GM18909 (cell line): ENCODE results near the gene CDK9.

Experiments
- ATAC-seq: cut with Tn5 transposase; IDR thresholded peaks from one replicate; pipeline ENCODE4 v1.9.1; 2021; ENCODE audit warnings: mild to moderate bottlenecking; ENCODE audit not compliant: unreplicated experiment, poor library complexity

The CDK9 gene

DNA sequence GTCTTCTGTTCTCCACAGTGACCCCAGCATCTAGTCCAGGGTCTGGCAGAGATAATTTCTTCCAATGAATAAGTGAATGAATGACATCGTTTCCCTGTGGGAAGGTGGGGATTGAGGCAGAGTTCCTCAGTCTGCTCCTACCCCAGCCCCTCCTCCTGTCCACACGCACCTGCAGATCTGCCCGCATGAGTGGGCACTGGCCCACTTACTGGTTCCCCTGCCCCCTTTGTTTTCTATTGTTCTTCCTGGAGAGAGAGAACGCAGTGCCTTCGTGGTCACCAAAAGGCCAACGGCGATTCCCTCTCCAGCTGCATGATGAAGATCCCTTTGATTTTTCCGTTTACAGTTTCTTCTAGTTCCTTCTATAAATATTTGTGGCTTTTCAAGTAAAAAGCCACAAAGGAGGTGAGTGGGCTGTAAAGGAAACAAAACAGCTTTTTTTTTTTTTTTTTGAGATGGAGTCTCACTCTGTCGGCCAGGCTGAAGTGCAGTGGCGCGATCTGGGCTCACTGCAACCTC lies 11.1 kb downstream of the CDK9 start:
- no peak for ATAC-seq

DNA sequence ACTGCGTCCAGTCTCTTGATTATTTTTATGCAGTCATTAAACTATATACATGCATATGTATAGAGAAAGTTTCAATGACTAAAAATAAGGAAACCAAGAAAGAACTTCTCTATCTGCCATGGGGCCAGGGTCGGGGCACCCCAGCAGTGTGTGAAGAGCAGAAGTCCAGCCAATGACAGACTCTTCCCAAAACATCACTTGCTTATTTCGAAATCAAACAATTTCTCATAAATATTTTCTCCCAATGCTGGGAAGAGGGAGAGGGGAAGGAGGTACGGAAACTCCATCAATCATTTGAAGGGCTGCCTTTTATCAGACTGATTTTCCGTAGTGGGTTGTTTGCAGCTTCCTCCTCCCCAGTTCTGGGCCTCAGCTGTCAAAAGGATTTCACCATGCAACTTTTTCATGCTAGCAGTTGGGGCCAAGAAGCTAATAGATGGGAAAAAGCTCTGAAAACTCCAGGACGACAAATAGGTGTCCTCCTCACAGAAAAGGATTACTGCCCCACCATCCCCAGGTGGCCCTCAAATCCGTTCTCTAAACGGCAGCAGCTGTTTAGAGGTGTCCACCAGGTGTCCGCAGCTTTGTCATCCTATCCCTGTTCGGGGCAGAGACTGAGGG lies 16.2 kb downstream of the CDK9 start:
- ATAC-seq, result no peak

DNA sequence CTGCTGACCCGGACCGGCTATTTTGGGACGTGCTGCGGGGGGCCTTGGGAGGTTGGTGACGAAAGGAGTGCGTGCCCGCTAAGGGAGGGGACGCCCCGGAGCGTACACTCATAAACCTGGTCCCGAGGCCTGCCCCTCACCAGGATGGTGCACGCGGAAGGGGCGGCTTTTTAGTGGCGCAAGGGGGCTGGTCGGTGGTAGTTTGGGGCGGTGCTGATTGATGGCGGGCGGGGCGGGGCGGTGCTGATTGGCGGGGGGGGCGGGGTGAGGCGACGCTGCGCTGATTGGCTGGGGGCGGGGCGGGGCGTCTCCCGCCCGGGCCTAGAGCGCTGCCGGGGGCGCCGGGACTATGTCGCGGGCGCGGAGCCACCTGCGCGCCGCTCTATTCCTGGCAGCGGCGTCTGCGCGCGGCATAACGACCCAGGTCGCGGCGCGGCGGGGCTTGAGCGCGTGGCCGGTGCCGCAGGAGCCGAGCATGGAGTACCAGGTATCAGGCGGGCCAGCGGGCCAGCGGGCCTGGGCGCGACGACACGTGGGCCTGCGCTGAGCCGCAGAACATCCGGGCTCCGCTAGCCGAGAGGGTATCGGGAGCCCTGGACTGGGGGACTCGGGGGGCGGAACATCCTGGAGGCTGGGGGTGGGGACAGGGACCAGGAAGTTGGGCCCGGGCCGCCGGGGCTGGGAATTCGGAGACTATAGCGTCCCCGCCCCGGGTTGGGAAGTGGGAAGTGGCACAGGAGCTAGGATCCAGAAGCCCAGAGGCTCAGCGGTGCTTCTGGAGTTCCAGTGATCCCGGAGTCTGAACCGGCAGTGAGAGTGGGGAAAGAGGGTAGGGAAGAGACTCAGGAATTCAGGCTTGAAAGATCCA lies 17.0 kb downstream of the CDK9 start, which contains the start of gene FPGS:
FPGS (plus strand) TSS at position 307 of the 868 bp plus-strand sequence; CDS start at position 350, 43 bp downstream.
- ATAC-seq, result peak; percentile 69

DNA sequence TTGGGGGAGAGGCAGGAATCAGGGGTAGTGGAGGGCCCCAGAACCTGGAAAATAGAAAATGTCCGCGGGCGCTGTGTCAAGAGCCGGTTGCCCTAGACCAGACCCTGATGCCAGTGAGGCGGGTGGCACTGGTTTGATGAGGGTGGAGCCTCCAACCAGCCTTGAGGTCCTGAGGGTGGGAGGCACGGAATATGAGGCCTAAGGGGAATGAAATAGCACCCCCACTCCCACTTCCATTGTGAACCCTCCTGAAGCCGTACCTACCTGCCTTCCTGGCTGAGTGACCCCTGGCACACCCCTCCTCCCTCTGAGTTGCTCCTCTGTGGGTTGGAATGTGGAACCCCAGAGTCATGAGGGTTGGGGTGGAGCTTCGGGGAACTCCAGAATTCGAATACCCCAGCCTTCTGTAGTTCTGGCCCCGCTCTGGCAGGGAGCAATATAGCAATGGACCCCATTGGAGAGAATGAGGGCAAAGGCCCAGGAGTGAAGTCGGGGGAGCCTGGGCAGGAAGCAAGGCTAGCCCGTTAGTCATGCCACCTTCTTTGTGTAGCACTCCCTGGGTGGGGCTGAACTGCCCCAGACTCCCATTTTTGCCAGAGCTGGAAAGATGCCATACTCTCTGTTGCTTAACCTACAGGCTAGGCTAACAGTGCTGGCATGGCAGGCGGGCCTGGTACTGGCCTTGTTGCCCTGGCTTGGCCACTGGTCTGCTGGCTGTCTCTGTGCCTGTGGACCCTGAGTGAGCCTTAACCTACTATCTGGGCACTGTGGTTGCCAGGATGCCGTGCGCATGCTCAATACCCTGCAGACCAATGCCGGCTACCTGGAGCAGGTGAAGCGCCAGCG lies 17.9 kb downstream of the CDK9 start:
- no peak for ATAC-seq

DNA sequence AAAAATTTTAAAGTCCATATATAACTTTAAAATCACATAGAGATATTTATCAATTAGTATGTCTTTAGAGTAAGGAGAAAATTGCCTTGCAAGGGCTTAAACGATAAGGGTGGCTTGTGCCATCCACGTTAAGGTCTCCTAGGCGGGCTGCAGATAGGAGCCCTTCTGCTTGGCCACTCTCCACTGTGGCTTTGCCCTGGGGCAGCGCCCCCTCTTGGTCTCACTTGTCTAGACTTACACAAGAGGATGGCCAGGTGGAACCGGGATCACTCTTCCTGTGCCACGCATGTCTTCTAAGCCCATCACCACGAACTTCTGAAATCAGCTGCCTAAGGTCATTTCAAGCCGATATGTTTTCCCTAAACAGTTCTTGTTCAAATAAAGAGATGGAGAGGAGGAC lies 19.8 kb downstream of the CDK9 start:
- no peak for ATAC-seq

DNA sequence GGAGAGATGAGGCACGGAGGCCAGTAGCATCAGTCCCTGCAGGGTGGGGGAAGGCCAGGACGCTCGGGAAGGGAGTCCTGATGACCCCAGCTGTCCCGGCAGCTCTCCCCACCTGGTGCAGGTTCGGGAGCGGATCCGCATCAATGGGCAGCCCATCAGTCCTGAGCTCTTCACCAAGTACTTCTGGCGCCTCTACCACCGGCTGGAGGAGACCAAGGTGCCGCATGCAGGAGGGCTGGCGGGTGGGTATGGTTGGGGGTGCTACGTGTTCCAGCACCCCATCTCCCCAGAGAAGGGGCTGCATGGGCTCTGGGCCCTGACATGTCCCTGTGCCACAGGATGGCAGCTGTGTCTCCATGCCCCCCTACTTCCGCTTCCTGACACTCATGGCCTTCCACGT lies 21.0 kb downstream of the CDK9 start:
- no peak for ATAC-seq

DNA sequence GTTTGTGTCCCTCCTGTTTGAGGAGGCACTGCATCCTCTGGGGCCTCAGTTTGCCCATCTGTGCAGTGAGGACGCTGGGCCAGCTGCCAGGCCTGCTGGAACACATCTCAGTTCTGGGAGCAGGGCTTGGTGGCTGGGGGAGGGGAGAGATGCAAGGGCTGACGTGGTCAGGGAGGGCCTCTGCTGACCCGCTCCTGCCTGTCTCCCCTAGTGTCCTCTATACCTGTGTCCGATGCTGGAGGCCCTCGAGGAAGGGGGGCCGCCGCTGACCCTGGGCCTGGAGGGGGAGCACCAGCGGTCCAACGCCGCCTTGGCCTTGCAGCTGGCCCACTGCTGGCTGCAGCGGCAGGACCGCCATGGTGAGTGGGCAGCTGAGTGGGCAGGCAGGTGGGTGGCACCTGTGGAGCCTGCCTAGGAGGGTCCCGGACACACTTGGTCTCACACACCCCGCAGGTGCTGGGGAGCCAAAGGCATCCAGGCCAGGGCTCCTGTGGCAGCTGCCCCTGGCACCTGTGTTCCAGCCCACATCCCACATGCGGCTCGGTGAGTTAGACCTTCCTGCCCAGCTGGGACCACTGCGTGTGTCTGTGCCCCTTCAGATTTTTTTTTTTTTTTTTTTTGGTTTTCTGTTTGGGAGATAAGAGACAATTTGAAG lies 22.6 kb downstream of the CDK9 start:
- ATAC-seq, result no peak

DNA sequence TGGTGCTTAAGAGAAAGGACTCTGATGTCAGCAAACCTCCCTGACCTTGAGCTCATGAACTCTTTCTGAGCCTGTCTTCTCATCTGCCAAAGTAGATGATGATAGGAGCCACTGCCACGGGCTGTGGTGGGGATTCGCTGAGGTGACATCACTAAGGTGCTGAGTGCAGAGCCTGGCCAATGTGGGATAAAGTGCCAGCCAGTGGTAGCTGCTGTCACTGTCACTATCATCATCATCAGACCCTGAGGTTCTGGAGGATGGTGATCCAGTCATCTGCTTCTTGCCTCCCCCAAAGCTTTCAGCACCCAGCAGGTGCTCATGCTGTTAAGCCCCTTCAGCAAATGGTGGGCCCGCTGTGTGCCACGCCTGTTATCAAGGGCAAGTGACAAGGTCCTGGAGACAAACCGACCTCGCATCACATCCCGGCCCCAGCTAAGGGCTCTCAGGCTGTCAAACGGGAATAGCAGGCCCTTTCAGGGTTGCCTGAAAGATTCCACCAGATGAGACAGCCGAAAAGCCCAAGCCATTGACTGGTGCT lies 23.2 kb downstream of the CDK9 start:
- no peak for ATAC-seq

DNA sequence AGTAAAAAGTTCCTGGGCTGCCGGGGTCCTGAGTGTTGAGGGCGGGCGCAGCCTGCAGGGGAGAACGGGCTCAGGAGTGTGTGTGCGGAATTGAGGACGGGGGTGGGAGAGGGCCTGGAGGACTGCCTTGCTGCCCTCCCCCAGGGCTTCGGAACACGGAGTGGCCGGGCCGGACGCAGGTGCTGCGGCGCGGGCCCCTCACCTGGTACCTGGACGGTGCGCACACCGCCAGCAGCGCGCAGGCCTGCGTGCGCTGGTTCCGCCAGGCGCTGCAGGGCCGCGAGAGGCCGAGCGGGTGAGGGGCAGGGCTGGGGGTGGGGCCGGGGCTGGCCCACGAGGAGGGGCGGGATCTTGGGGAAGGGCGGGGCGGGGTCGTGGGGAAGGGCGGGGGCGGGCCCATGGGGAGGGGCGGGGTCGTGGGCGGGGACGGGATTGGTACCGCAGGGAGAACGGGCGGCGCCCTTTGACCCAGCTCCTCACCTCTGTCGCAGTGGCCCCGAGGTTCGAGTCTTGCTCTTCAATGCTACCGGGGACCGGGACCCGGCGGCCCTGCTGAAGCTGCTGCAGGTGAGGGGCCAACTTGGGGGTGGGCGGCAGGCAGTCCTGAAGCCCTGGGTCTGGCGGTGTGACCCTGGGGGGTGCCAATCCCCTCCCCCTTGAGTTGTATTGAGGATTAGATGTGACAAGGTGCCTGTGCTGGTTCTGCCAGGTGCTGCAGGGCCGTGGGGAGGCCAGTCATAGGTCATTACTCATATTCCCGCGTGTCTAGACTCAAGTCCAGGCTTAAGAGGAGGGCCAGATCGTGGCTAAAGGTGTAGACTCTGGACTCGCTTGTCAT lies 23.9 kb downstream of the CDK9 start:
- no peak for ATAC-seq

DNA sequence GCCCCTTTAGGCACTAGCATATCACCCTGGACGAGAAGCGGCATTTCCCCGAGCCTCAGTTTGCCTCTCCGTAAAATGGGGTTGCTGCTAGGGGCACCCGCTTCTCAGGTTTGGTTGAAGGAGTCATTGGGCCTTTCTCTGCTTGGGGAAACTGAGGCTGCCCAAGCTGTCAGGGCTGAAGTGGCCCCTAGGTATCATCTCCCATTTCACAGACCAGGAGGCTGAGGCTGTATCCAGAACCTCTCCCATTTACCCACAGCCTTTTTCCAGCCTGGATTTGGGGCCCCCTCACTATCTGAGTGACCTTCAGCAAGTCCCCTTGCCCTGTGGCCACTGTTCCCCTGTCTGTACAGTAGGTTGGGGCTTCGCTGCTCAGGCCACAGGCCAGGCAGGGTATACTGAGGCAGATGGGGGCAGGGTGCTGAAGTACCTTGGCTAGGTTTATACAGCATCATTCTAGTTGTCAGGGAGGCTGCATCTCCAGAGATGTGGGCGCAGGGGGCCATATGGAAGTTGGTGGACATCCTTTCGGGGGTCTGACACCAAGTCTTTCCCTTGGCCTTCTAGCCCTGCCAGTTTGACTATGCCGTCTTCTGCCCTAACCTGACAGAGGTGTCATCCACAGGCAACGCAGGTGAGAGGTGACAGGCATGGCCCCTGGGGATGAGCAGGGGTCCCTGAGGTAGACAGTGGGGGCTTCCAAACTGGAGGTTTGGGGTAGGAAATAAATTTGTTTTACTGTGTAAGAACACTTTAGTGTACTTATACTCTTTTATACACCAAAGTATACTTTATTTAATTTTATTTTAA lies 24.7 kb downstream of the CDK9 start:
- no peak for ATAC-seq

DNA sequence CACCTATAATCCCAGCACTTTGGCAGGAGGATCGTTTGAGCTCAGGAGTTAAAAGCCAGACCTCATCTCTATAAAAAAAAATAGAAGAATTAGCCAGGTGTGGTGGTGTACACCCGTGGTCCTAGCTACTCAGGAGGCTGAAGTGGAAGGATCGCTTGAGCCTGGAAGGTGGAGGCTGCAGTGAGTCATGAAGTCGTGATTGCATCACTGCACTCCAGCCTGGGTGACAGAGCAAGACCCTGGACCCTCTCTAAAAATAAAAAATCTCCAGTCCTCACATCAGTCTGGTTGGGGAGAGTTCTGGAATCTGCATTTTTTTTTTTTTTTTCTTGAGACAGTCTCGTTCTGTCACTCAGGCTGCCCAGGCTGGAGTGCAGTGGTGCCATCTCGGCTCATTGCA lies 26.2 kb downstream of the CDK9 start:
- ATAC-seq, result no peak

DNA sequence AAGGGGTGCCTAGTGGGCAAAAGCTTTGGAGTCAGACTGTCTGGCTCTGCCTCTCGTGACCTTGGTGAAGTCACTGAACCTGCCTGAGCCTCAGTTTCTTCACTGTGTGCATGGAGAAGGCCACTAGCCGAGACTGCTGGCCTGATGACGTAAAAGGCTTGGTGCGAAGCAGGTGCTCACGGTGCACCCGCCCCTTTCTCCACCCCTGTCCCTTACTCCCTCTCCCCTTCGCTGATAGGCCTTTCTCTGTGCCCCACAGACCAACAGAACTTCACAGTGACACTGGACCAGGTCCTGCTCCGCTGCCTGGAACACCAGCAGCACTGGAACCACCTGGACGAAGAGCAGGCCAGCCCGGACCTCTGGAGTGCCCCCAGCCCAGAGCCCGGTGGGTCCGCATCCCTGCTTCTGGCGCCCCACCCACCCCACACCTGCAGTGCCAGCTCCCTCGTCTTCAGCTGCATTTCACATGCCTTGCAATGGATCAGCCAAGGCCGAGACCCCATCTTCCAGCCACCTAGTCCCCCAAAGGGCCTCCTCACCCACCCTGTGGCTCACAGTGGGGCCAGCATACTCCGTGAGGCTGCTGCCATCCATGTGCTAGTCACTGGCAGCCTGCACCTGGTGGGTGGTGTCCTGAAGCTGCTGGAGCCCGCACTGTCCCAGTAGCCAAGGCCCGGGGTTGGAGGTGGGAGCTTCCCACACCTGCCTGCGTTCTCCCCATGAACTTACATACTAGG lies 27.3 kb downstream of the CDK9 start:
- no peak for ATAC-seq

DNA sequence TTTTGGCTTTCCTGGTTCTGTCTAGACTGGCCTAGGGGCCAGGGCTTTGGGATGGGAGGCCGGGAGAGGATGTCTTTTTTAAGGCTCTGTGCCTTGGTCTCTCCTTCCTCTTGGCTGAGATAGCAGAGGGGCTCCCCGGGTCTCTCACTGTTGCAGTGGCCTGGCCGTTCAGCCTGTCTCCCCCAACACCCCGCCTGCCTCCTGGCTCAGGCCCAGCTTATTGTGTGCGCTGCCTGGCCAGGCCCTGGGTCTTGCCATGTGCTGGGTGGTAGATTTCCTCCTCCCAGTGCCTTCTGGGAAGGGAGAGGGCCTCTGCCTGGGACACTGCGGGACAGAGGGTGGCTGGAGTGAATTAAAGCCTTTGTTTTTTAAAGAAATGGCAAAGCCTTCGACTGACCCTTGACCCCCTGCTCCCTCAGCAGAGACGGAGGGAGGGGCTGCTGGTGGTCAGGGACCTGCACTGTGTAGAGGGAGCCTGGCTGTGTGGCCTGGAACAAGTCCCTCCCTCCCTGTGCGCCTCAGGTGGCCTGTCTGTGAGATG lies 27.9 kb downstream of the CDK9 start:
- no peak for ATAC-seq

DNA sequence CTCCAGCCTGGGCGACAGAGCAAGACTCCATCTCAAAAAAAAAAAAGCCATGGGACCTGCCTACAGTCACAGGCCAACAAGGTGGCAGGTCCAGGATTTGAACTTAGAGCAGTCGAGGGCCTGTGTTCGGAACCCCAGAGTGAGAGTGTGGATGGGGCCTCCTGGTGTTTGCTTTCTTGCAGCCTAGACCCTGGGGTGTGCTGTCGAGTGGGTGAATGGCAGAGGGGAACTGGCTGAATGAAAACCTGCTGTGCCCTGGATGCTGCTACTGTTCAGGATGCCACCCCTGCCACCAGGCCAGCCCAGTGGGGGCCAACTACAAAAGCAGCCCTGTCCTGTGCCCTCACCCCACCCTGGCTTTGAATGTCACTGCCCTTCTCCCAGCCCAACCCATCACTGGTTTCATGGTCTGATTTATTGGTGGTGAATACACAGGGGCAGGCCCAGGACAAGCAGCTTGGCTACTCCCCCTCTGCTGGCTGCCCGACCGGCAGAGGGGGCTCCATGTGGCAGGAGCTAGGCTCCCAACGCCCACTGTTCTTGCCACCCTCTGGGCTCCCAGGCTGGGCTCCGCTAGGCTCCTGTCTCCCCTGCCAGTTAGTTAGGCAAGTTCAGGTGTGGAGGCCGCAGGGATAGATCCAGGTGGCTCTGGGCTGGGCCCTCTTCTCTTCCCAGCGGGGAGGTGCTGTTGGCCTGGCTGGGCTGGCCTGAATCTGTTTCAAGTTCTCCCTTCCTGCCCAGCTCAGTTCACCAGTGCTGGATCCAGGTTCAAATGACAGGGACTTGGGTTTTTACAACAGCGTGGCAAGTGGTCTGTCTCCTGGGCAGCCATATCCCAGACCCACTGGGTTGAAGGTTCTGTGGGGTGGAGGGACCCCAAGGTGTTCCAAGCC lies 29.0 kb downstream of the CDK9 start:
- ATAC-seq, result no peak

DNA sequence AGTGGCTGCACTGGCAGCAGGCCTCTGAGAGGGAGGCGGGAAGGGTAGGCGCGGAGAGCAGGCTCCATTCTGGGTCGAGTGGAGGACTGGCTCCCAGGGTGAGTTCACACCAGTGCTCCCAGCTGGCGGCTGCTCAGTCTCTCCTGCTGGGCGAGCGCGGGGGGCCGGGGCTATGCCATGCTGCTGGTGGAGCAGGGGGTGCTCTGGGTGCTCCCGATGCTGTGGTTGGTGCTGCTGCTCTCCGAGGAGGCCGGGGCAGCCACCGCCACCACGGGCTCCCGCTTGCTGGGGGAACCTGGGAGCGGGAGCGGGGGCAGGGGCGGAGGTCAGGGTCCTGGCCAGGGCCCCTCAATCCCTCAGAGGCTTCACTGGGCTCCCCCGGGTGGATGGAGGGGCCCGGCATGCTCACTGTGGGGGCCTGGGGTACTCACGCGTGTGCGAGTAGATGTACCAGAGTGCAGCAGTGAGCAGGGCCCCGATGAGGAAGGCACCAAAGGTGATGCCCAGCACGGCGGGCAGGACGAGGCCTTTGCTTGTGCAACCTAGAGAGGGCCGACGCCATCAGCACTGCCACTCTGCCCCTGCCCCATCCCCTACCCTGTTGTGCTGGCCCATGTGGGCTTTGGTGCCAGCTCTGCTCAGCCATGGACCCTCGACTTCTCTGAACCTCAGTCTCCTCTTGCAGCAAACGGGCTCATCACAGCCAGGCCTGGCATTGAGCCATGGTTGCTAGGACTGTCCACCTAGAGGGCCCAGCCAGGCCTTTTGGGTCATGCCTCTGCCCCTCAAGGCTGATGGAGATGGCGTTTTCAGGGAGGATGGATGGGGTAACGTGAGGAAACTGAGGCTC lies 29.9 kb downstream of the CDK9 start:
- ATAC-seq, result no peak

DNA sequence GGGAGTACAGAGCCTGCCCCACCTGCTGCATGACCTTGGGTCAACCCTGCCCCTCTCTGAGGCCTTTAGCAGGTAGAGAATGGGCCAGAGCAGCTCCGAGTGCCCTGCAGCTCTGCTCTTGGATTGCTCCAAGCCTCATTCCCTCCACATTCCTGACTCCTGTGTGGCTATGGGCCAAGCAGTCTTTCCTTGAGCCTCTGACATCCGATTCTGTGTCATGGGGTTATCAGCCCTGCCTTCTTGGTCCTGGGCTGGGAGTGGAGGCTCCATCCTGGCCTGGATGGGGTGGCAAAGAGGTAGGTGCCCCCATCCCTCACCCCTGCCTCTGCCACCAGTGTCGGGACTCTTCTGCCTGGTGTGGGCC lies 30.5 kb downstream of the CDK9 start:
- no peak for ATAC-seq
